Ascending aorta (tissue), 2 donors: ENCODE measurements around the gene UBE3C. TPM values are rescaled to one million over a fixed set of nuclear protein-coding genes. Genes with fewer than 3 reads are reported as not detected.

ENCODE experiments used
- DNase-seq, 2 donors: peaks; one replicate each; pipeline ENCODE4 v3.0.0-alpha.2; 2019; ENCODE audit warnings: low spot score in 2 of 2
- H3K27ac ChIP-seq, 2 donors: fragments of 200-600 bp; sonication (generic); one replicate each; pipeline ENCODE4 v1.5.1; 2016 to 2017; ENCODE audit warnings: mild to moderate bottlenecking in 1 of 2
- H3K27me3 ChIP-seq: fragments of 200-600 bp; sonication (generic); one replicate; pipeline ENCODE4 v1.5.1; 2017
- H3K36me3 ChIP-seq, 2 donors: fragments of 200-600 bp; sonication (generic); one replicate each; pipeline ENCODE4 v1.5.1; 2016
- H3K4me1 ChIP-seq, 2 donors: fragments of 200-600 bp; sonication (generic); one replicate each; pipeline ENCODE4 v1.5.1; 2016 to 2017; ENCODE audit warnings: mild to moderate bottlenecking in 1 of 2
- H3K4me3 ChIP-seq, 2 donors: fragments of 200-600 bp; sonication (generic); one replicate each; pipeline ENCODE4 v1.5.1; 2016 to 2017; ENCODE audit warnings: mild to moderate bottlenecking in 1 of 2
- H3K9me3 ChIP-seq, 2 donors: fragments of 200-600 bp; sonication (generic); one replicate each; pipeline ENCODE4 v1.5.1; 2016
- intact Hi-C: fragments of 100-400 bp; cut with DNase I; formaldehyde crosslinking; loops from one replicate; pipeline ENCODE4 v1.15.1; 2023
- total RNA-seq: library from RNA; depleted of rRNA; stranded (reverse); fragments of >200 nt; gene quantifications from one replicate; pipeline ENCODE4 v1.1.0, GENCODE V29; 2016
- TF ChIP-seq, protein P1 (sequence below), 3 experiments: fragments of 200-600 bp in 2 of 3; fragments of 450-650 bp in 1 of 3; sonication (generic) in 2 of 3; IDR thresholded peaks; one replicate each; pipeline ENCODE4 v1.5.1; 2016 to 2019; ENCODE audit warnings: antibody characterized with exemption in 3 of 3, mild to moderate bottlenecking in 1 of 3, moderate library complexity in 1 of 3

UBE3C gene
- total RNA-seq, 1 donor from 2014 or later = 31.7 TPM

DNA sequence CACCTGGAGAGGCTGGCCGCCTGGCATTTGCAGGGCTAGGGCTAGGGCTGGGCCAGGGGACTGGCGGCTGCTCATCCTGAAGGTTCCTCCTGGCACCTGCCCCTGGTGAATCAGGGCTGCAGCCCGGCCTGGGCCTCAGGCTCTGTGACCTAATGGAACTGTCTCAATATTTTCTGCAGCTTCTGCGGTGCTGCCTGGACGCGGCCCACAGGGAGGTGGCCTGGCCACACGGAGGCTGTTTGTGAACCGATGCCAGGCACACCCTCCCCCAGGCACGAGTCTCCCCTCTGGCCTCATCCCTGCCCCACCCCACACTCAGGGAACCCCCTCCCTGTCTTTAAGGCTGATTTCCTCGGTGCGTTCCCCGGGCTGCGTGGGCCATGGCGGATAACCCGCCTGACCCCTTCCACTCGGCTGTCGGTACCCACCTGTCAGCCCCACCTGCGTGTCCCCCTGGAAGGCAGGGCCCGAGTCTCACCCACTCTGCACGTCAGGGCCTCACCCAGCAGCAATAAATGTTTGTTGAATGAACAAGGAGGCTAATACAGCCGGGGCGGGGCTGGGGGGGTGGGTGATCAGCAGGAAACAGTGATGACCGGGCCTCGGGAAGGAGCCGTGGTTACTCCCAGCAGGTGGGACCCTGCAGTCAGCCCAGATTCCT, 143.5 kb downstream of the UBE3C start:
- no peaks in the 10 kb centered on the region for H3K27me3 ChIP-seq
- no peaks in the 10 kb centered on the region for H3K36me3 ChIP-seq
- DNase-seq = no peak
- H3K9me3 ChIP-seq = peaks cover 0 to 5% of the 10 kb centered on the region in 2 donors
- H3K4me3 ChIP-seq = no peak overlapping the region
- no peak overlapping the region for H3K27ac ChIP-seq
- peaks cover 0 to 3% of the 10 kb centered on the region in 2 donors for H3K4me1 ChIP-seq
- TF ChIP-seq, protein P1, sequence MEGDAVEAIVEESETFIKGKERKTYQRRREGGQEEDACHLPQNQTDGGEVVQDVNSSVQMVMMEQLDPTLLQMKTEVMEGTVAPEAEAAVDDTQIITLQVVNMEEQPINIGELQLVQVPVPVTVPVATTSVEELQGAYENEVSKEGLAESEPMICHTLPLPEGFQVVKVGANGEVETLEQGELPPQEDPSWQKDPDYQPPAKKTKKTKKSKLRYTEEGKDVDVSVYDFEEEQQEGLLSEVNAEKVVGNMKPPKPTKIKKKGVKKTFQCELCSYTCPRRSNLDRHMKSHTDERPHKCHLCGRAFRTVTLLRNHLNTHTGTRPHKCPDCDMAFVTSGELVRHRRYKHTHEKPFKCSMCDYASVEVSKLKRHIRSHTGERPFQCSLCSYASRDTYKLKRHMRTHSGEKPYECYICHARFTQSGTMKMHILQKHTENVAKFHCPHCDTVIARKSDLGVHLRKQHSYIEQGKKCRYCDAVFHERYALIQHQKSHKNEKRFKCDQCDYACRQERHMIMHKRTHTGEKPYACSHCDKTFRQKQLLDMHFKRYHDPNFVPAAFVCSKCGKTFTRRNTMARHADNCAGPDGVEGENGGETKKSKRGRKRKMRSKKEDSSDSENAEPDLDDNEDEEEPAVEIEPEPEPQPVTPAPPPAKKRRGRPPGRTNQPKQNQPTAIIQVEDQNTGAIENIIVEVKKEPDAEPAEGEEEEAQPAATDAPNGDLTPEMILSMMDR (IDR thresholded peaks at IDR 0.05) = no peak
- intact Hi-C loops = no loop called here

DNA sequence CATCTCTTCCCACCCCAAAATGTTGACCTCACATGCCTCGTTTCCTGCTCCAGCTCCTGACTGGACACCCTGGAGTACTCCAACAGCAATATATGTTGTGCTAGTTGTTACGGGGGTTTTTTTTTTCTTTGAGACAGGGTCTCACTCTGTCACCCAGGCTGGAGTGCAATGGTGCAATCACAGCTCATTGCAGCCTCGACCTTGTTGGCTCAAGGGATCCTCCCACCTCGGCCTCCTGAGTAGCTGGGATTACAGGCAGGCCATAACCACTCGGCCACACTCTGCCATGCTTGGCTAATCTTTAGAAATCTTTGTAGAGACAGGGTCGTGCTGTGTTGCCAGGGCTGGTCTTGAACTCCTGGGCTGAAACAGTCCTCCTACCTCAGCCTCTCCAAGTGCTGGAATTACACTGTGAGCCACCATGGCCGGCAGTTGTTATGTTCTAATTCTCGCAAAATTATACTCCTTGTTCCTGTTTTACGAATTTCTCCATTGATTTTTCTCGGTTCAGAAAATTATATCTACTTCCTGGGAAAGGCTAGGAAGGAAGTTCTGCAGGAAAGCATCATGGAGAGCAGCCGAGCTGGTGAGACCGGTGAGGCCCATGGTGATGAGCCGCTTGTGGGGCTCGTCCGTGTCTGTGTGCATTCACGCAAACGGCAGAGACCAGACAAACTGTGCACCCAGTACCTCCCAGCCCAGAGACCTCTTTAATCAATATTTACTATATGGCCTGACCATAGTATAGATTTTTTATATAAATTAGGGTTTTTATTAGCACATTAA, 145.7 kb downstream of the UBE3C start:
- Histone ChIP-seq H3K36me3 (no peaks in the 10 kb centered on the region), H3K4me1 (peaks cover 0 to 3% of the 10 kb centered on the region in 2 donors), H3K27me3 (no peaks in the 10 kb centered on the region), H3K9me3 (peaks cover 0 to 5% of the 10 kb centered on the region in 2 donors), H3K4me3 (no peak overlapping the region), H3K27ac (no peak overlapping the region)
- intact Hi-C loops = no loop called here
- DNase-seq = no peak
- TF ChIP-seq, protein P1 (IDR thresholded peaks at IDR 0.05) = no peak

DNA sequence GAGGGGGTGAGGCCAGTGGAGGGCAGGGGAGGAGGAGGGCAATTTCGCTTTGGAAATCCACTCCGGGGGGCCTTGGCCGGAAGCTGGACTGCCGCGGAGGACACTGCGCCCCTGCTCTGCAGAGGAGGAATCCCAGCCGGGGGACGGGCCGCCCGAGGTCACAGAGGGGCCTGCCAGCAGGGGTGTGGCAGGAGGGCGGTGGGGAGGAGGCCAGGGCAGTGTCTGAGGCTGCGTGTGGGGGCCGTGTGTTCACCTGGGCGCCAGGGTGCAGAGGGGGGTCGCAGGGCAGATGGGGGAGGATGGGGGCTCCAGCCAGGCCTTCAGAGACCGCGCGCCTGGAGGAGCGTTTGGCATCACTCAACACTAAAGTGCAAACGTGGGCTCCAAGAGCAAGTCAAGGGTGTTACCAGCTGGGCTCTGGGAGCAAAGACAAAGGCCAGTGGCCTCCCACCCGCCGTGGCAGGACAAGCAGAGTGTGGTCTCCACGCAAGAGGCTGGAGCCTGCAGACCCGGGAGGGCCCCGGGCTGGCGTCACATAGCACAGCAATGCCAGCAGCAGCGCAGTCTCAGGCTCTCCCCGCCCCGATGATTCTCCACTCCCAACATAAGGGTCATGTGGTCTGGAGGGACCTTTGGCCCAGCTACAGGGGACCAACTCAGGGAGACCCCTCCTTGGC, 152.8 kb downstream of the UBE3C start:
- no peaks in the 10 kb centered on the region for H3K9me3 ChIP-seq
- no peaks in the 10 kb centered on the region for H3K4me1 ChIP-seq
- intact Hi-C loops = no loop called here
- H3K36me3 ChIP-seq = no peaks in the 10 kb centered on the region
- H3K27ac ChIP-seq = no peak overlapping the region
- no peak overlapping the region for H3K4me3 ChIP-seq
- DNase-seq = no peak
- TF ChIP-seq, protein P1 (IDR thresholded peaks at IDR 0.05) = no peak
- no peaks in the 10 kb centered on the region for H3K27me3 ChIP-seq

DNA sequence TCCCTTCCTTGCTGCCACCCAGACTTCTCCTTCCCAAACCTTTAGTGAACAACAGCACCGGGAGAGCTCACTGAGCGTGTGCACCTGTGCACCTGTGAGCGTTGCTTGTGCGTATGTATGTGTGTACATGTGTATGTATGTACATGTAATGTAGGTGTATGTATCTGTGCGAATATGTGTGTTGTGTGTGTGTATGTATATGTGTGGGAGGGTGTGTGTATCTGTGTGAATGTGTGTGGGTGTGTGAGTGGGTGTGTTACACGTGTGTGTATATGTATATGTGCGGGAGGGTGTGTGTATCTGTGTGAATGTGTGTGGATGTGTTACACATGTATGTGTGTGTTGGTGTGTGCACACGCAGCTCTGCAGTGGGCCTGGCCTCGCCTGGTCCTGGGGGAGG, 153.5 kb downstream of the UBE3C start:
- Histone ChIP-seq H3K9me3 (no peaks in the 10 kb centered on the region), H3K27ac (no peak overlapping the region), H3K4me1 (no peaks in the 10 kb centered on the region), H3K4me3 (no peak overlapping the region), H3K36me3 (no peaks in the 10 kb centered on the region), H3K27me3 (no peaks in the 10 kb centered on the region)
- TF ChIP-seq, protein P1 (IDR thresholded peaks at IDR 0.05) = no peak
- no peak for DNase-seq
- intact Hi-C loops = no loop called here

DNA sequence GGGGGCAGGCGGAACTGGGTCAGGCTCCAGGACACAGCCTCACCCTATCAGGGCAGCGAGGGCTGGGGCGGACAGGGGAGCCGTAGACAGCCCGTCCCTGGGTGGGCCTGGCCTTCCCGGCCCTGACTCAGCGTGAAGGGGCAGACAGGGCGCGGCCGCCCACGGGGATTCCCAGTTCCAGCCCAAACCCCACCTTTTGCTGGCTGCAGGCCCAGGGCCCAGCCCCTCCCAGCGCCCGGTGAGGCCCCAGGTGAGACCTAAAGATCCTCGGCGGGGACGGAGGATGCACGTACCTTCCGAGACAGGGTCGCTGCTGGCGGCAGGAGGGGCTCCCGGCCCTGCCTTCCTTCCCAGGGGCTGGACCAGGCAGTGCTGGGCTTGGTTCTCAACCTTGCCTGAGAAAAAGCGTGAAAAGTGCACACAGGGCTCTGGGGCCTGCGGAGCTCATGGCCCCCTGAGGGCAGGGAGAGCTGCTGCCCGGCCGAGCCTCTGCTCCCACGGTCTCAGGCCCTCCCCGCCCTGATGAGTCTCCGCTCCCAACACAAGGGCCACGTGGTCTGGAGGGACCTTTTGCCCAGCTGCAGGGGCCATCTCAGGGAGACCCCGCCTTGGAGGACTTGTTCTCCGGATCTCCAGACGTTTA, 154.2 kb downstream of the UBE3C start:
- Histone ChIP-seq H3K27ac (no peak overlapping the region), H3K36me3 (no peaks in the 10 kb centered on the region), H3K4me3 (no peak overlapping the region), H3K27me3 (no peaks in the 10 kb centered on the region), H3K9me3 (no peaks in the 10 kb centered on the region), H3K4me1 (no peaks in the 10 kb centered on the region)
- intact Hi-C loops = no loop called here
- no peak for DNase-seq
- TF ChIP-seq, protein P1 (IDR thresholded peaks at IDR 0.05) = no peak
